GM23338 (cell line): ENCODE data around the gene PXT1. TPM values are rescaled to one million over a fixed set of nuclear protein-coding genes. Genes with fewer than 3 reads are reported as not detected.
A peak's percentile ranks its signal among the peaks of the same experiment; 100 is the strongest.

Source experiments
- ATAC-seq: fragments of 200-7000 bp; cut with Tn5 transposase; 3 replicates; pipeline ENCODE4 v1.9.1; 2020
- DNase-seq: peaks from one replicate; pipeline ENCODE4 v3.0.0-alpha.2; 2015; ENCODE audit warnings: low spot score
- H2AFZ ChIP-seq: fragments of 200-600 bp; sonication (generic); 2 replicates; pipeline ENCODE4 v1.8.0; 2016; ENCODE audit warnings: antibody characterized with exemption, mild to moderate bottlenecking, moderate library complexity
- H3F3A ChIP-seq: fragments of 200-600 bp; sonication (generic); replicated peaks from 2 replicates; pipeline ENCODE4 v1.8.0; 2017; ENCODE audit warnings: antibody characterized with exemption, mixed run types, low read depth
- H3K27ac ChIP-seq: fragments of 200-600 bp; sonication (generic); 2 replicates; pipeline ENCODE4 v1.6.1; 2016; ENCODE audit warnings: low read depth
- H3K27me3 ChIP-seq: fragments of 200-600 bp; sonication (generic); 2 replicates; pipeline ENCODE4 v1.8.0; 2016; ENCODE audit warnings: mild to moderate bottlenecking, mixed run types, moderate library complexity; ENCODE audit not compliant: insufficient read depth
- H3K36me3 ChIP-seq: fragments of 200-600 bp; sonication (generic); 2 replicates; pipeline ENCODE4 v1.8.0; 2016; ENCODE audit warnings: mild to moderate bottlenecking; ENCODE audit not compliant: insufficient read depth
- H3K4me1 ChIP-seq: fragments of 200-600 bp; sonication (generic); 2 replicates; pipeline ENCODE4 v1.8.0; 2016; ENCODE audit warnings: mild to moderate bottlenecking, moderate library complexity; ENCODE audit not compliant: insufficient read depth
- H3K4me2 ChIP-seq: fragments of 200-600 bp; sonication (generic); 2 replicates; pipeline ENCODE4 v1.7.1; 2017; ENCODE audit warnings: mixed run types
- H3K4me3 ChIP-seq: fragments of 200-600 bp; sonication (generic); 2 replicates; pipeline ENCODE4 v1.6.1; 2016; ENCODE audit warnings: mixed run types
- H3K79me2 ChIP-seq: fragments of 200-600 bp; sonication (generic); replicated peaks from 2 replicates; pipeline ENCODE4 v1.8.0; 2017; ENCODE audit warnings: mild to moderate bottlenecking; ENCODE audit not compliant: insufficient read depth
- H3K9me2 ChIP-seq: fragments of 200-600 bp; sonication (generic); 2 replicates; pipeline ENCODE4 v1.8.0; 2017; ENCODE audit not compliant: insufficient read depth
- H4K20me1 ChIP-seq: fragments of 200-600 bp; sonication (generic); replicated peaks from 2 replicates; pipeline ENCODE4 v1.8.0; 2017; ENCODE audit warnings: mild to moderate bottlenecking; ENCODE audit not compliant: insufficient read depth
- H3K27ac Mint-ChIP-seq: 2 replicates; pipeline ENCODE4 v1.8.0; 2020; ENCODE audit warnings: inconsistent platforms, mild to moderate bottlenecking, moderate library complexity, mixed read lengths
- H3K27me3 Mint-ChIP-seq: 3 replicates; pipeline ENCODE4 v1.8.0; 2022; ENCODE audit warnings: low read depth, mild to moderate bottlenecking, moderate library complexity, mixed read lengths, inconsistent platforms; ENCODE audit not compliant: insufficient read depth, poor library complexity
- H3K36me3 Mint-ChIP-seq: 3 replicates; pipeline ENCODE4 v1.8.0; 2021; ENCODE audit warnings: low read depth, mild to moderate bottlenecking, inconsistent platforms, moderate library complexity, mixed read lengths
- H3K4me1 Mint-ChIP-seq: 3 replicates; pipeline ENCODE4 v1.8.0; 2020; ENCODE audit warnings: mild to moderate bottlenecking, inconsistent platforms, mixed read lengths
- H3K4me3 Mint-ChIP-seq: 3 replicates; pipeline ENCODE4 v1.8.0; 2021; ENCODE audit warnings: moderate library complexity, mild to moderate bottlenecking, inconsistent platforms, mixed read lengths
- H3K9me3 Mint-ChIP-seq: 3 replicates; pipeline ENCODE4 v1.8.0; 2020; ENCODE audit warnings: moderate library complexity, mild to moderate bottlenecking, inconsistent platforms, mixed read lengths
- CREB1 ChIP-seq: fragments of 250-450 bp; sonication (Bioruptor Pico); IDR thresholded peaks from 2 replicates; pipeline ENCODE4 v1.5.0; 2020; ENCODE audit warnings: low read depth, mild to moderate bottlenecking, moderate library complexity
- ETS1 ChIP-seq: IDR thresholded peaks from 2 replicates; pipeline ENCODE4 v1.6.1; 2016; ENCODE audit warnings: antibody characterized with exemption
- EZH2 ChIP-seq: fragments of 200-600 bp; sonication (generic); IDR thresholded peaks from one replicate; pipeline ENCODE4 v1.8.0; 2017; ENCODE audit warnings: antibody characterized with exemption, mild to moderate bottlenecking, low read depth; ENCODE audit not compliant: unreplicated experiment
- JUNB ChIP-seq: IDR thresholded peaks from one replicate; pipeline ENCODE4 v1.6.1; 2016; ENCODE audit warnings: antibody characterized with exemption; ENCODE audit not compliant: unreplicated experiment
- NANOG ChIP-seq: IDR thresholded peaks from 2 replicates; pipeline ENCODE4 v1.6.1; 2016; ENCODE audit warnings: antibody characterized with exemption, borderline replicate concordance
- POLR2AphosphoS5 ChIP-seq: IDR thresholded peaks from 2 replicates; pipeline ENCODE4 v1.6.1; 2016; ENCODE audit warnings: antibody characterized with exemption, low read depth
- REST ChIP-seq: IDR thresholded peaks from one replicate; pipeline ENCODE4 v1.6.1; 2018; ENCODE audit warnings: antibody characterized with exemption; ENCODE audit not compliant: unreplicated experiment
- ZNF114 ChIP-seq: fragments of 250-450 bp; sonication (Bioruptor Pico); IDR thresholded peaks from 2 replicates; pipeline ENCODE4 v1.5.0; 2020; ENCODE audit warnings: mild to moderate bottlenecking, moderate library complexity
- polyA plus RNA-seq: library from polyadenylated mRNA; unstranded; fragments of >200 nt; fragmentation: Nextera tagmentation; extraction: Ambion mirVana; gene quantifications from 2 replicates; pipeline ENCODE4 v1.2.1, GENCODE V29; 2016
- total RNA-seq: library from RNA; depleted of rRNA; stranded (reverse); fragments of >200 nt; shearing (Covaris generic); gene quantifications from 2 replicates; pipeline ENCODE4 v1.2.3, GENCODE V29; 2014

The PXT1 gene
- total and polyA plus RNA-seq, 2 experiments from 2014 or later = 0.14 TPM; not detected in 1

GRCh38 chr6:36492092-36492491 is 49.4 kb upstream of the PXT1 start:
- no peak for ATAC-seq
- H3K36me3 Mint-ChIP-seq = peaks cover 27% of the 10 kb centered on the region

GRCh38 chr6:36491378-36491965 is 48.8 kb upstream of the PXT1 start:
- H3K36me3 Mint-ChIP-seq = peaks cover 24% of the 10 kb centered on the region
- H3K27ac Mint-ChIP-seq = no peak overlapping the region
- H3K27me3 ChIP-seq = no peaks in the 10 kb centered on the region
- DNase-seq (peak; percentile 60), ATAC-seq (peak; percentile 57)
- H3K4me1 ChIP-seq = peaks cover 23% of the 10 kb centered on the region; the same call in 1 of the 2 replicates
- no peaks in the 10 kb centered on the region for H3F3A ChIP-seq
- H2AFZ ChIP-seq = no peak overlapping the region
- H3K4me3 ChIP-seq = no peak overlapping the region
- no peak for TF ChIP-seq ZNF114 (CRISPR knock-in tag)
- peak; percentile 52 for TF ChIP-seq REST
- no peak; the same call in 1 of the 2 replicates for TF ChIP-seq POLR2AphosphoS5
- H3K9me2 ChIP-seq = no peaks in the 10 kb centered on the region
- peaks cover 22% of the 10 kb centered on the region for H3K4me1 Mint-ChIP-seq
- H4K20me1 ChIP-seq = peaks cover 4% of the 10 kb centered on the region
- peaks cover 4% of the 10 kb centered on the region for H3K27me3 Mint-ChIP-seq
- H3K4me3 Mint-ChIP-seq = no peak overlapping the region
- H3K36me3 ChIP-seq = peaks cover 6% of the 10 kb centered on the region
- no peak overlapping the region for H3K4me2 ChIP-seq
- no peaks in the 10 kb centered on the region for H3K79me2 ChIP-seq
- no peaks in the 10 kb centered on the region for H3K9me3 Mint-ChIP-seq
- peak overlapping the region; percentile 14 for H3K27ac ChIP-seq

More at GRCh38 chr6:36492092-36492491, 49.4 kb upstream of the PXT1 start:
- no peaks in the 10 kb centered on the region for H3K79me2 ChIP-seq
- no peaks in the 10 kb centered on the region for H3K9me2 ChIP-seq
- Mint-ChIP-seq H3K4me1 (peaks cover 22% of the 10 kb centered on the region), H3K27me3 (peaks cover 4% of the 10 kb centered on the region), H3K4me3 (no peak overlapping the region), H3K27ac (no peak overlapping the region), H3K9me3 (no peaks in the 10 kb centered on the region)
- H3K36me3 ChIP-seq = peaks cover 10% of the 10 kb centered on the region
- H3K27ac ChIP-seq = peak overlapping the region; percentile 14; the same call in 1 of the 2 replicates
- no peak overlapping the region for H3K4me3 ChIP-seq
- H3K4me1 ChIP-seq = peaks cover 23% of the 10 kb centered on the region; the same call in 1 of the 2 replicates
- no peak for DNase-seq
- no peak for TF ChIP-seq NANOG
- TF ChIP-seq CREB1 (CRISPR knock-in tag) = no peak
- peaks cover 4% of the 10 kb centered on the region for H4K20me1 ChIP-seq
- H2AFZ ChIP-seq = no peak overlapping the region
- no peaks in the 10 kb centered on the region for H3K27me3 ChIP-seq
- H3K4me2 ChIP-seq = no peak overlapping the region
- no peaks in the 10 kb centered on the region for H3F3A ChIP-seq

GRCh38 chr6:36489426-36489825 is 46.8 kb upstream of the PXT1 start:
- no peak for DNase-seq
- H3K27me3 Mint-ChIP-seq = peaks cover 4% of the 10 kb centered on the region
- H3K36me3 Mint-ChIP-seq = peaks cover 22% of the 10 kb centered on the region
- H3K4me3 Mint-ChIP-seq = no peak overlapping the region
- Histone ChIP-seq H3K4me2 (no peak overlapping the region), H3K27me3 (no peaks in the 10 kb centered on the region), H4K20me1 (peaks cover 4% of the 10 kb centered on the region), H3K36me3 (0 out of 2 replicates have a peak, but pooled peaks cover 11% of the 10 kb centered on the region), H3F3A (no peaks in the 10 kb centered on the region), H3K79me2 (no peaks in the 10 kb centered on the region), H2AFZ (no peak overlapping the region), H3K4me3 (no peak overlapping the region), H3K9me2 (no peaks in the 10 kb centered on the region), H3K4me1 (peaks cover 21% of the 10 kb centered on the region; the same call in 1 of the 2 replicates), H3K27ac (no peak overlapping the region)
- H3K4me1 Mint-ChIP-seq = peaks cover 21% of the 10 kb centered on the region
- peak; percentile 17; the same call in 1 of the 3 replicates for ATAC-seq
- H3K27ac Mint-ChIP-seq = no peak overlapping the region
- no peaks in the 10 kb centered on the region for H3K9me3 Mint-ChIP-seq
- TF ChIP-seq ETS1 = no peak
- no peak for TF ChIP-seq JUNB
- TF ChIP-seq NANOG = no peak
- no peak for TF ChIP-seq POLR2AphosphoS5
- no peak for TF ChIP-seq EZH2
- no peak for TF ChIP-seq CREB1 (CRISPR knock-in tag)
